Psoas muscle (tissue), 8 donors: ENCODE results near the gene CDH3. TPM values are rescaled to one million over a fixed set of nuclear protein-coding genes. Genes with fewer than 3 reads are reported as not detected.

Source experiments
- ATAC-seq, 4 donors: fragments of 200-7000 bp; cut with Tn5 transposase; one replicate each; pipeline ENCODE4 v1.9.1; 2020; ENCODE audit warnings: moderate library complexity in 3 of 4, mild to moderate bottlenecking in 2 of 4
- DNase-seq, 2 donors: peaks; one replicate each; pipeline ENCODE4 v3.0.0-alpha.2; 2020
- H3K27ac ChIP-seq: fragments of 200-600 bp; one replicate; pipeline ENCODE4 v1.8.0; 2022
- H3K27me3 ChIP-seq, 3 donors: fragments of 200-600 bp in 1 of 3; one replicate each; pipeline versions ENCODE4 v1.6.1 to v1.8.0; 2013 to 2022; ENCODE audit warnings: low read length in 2 of 3, mild to moderate bottlenecking in 2 of 3, moderate library complexity in 1 of 3; ENCODE audit not compliant: insufficient read depth in 3 of 3
- H3K36me3 ChIP-seq, 2 donors: fragments of 200-600 bp in 1 of 2; one replicate each; pipeline versions ENCODE4 v1.6.1 to v1.8.0; 2013 to 2022; ENCODE audit warnings: low read depth in 1 of 2, mild to moderate bottlenecking in 1 of 2, moderate library complexity in 1 of 2; ENCODE audit not compliant: insufficient read depth in 1 of 2
- H3K4me1 ChIP-seq: fragments of 200-600 bp; one replicate; pipeline ENCODE4 v1.8.0; 2022
- H3K4me3 ChIP-seq: fragments of 200-600 bp; one replicate; pipeline ENCODE4 v1.8.0; 2022; ENCODE audit warnings: mild to moderate bottlenecking
- H3K9me3 ChIP-seq: fragments of 200-600 bp; one replicate; pipeline ENCODE4 v1.8.0; 2022
- WGBS, 3 donors: extraction: QIAGEN DNeasy Blood & Tissue Kit; methylation state at CpG; one replicate each; pipeline versions ENCODE4 v1.1.6 to v1.1.7; 2013; 5-methylcytosine and 5-hydroxymethylcytosine counted together
- intact Hi-C, 2 donors: fragments of 100-400 bp; cut with DNase I; formaldehyde crosslinking; loops; one replicate each; pipeline versions ENCODE4 v1.11.0 to v1.14.2; 2022
- polyA plus RNA-seq, 3 donors: library from polyadenylated mRNA; stranded (reverse); fragments of 200-250 nt; gene quantifications; one replicate each; pipeline ENCODE4 v1.2.3, GENCODE V29; 2013
- total RNA-seq, 4 donors: library from RNA; stranded (reverse); fragmentation: NEBNext Ultra II Directional in 2 of 4; extraction: Animal tissue kit (Norgen Biotek cat#: 25700) in 2 of 4; gene quantifications; one replicate each; pipeline versions ENCODE4 v1.2.1 to v1.2.4, GENCODE V29; 2021 to 2023
- TF ChIP-seq, protein P1 (sequence below): fragments of 200-600 bp; IDR thresholded peaks from one replicate; pipeline ENCODE4 v1.8.0; 2022; ENCODE audit warnings: antibody characterized with exemption
- donor health status: healthy with polysubstance abuse.
- donor health status: DM: no; HTN: no; CAD: no; lungs with moderate emphysema.
- donor health status: Bipolar disorder and iron deficiency.
- donor health status: healthy.
- donor health status: DM: yes; HTN: yes; CAD: no.
- donor health status: DM: no; HTN: no; CAD: no.
- donor health status: DM: no; HTN: no; CAD: no.
- donor health status: DM: yes; HTN: yes; CAD: no.

The CDH3 gene
- total and polyA plus RNA-seq, 7 donors = 0.05 to 0.21 TPM; not detected in 5

GRCh38 chr16:68645494-68646388, 631 bp downstream of the CDH3 start:
- TF ChIP-seq, protein P1, sequence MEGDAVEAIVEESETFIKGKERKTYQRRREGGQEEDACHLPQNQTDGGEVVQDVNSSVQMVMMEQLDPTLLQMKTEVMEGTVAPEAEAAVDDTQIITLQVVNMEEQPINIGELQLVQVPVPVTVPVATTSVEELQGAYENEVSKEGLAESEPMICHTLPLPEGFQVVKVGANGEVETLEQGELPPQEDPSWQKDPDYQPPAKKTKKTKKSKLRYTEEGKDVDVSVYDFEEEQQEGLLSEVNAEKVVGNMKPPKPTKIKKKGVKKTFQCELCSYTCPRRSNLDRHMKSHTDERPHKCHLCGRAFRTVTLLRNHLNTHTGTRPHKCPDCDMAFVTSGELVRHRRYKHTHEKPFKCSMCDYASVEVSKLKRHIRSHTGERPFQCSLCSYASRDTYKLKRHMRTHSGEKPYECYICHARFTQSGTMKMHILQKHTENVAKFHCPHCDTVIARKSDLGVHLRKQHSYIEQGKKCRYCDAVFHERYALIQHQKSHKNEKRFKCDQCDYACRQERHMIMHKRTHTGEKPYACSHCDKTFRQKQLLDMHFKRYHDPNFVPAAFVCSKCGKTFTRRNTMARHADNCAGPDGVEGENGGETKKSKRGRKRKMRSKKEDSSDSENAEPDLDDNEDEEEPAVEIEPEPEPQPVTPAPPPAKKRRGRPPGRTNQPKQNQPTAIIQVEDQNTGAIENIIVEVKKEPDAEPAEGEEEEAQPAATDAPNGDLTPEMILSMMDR = no peak
- Histone ChIP-seq H3K9me3 (no peaks in the 10 kb centered on the region), H3K27me3 (peaks cover 4 to 70% (median 29%) of the 10 kb centered on the region in 3 donors), H3K4me3 (no peak overlapping the region), H3K36me3 (no peaks in the 10 kb centered on the region), H3K4me1 (peaks cover 10% of the 10 kb centered on the region), H3K27ac (no peak overlapping the region)
- ATAC-seq (no peak), DNase-seq (no peak)
- intact Hi-C loops = no loop called here
- 1 to 2% (median 2%) methylated on average over 54 to 66 of the region's 66 CpGs for WGBS, 3 donors

- 42 to 43% (median 42%) methylated on average over 18 of the region's 18 CpGs for WGBS, 3 donors
- H3K27ac ChIP-seq = no peak overlapping the region
- peaks cover 10% of the 10 kb centered on the region for H3K4me1 ChIP-seq
- intact Hi-C loops = no loop called here
- TF ChIP-seq, protein P1 = no peak
- H3K36me3 ChIP-seq = no peaks in the 10 kb centered on the region
- DNase-seq (no peak), ATAC-seq (no peak)
- H3K27me3 ChIP-seq = peaks cover 4 to 69% (median 29%) of the 10 kb centered on the region in 3 donors
- H3K4me3 ChIP-seq = no peak overlapping the region
- no peaks in the 10 kb centered on the region for H3K9me3 ChIP-seq
These were observed 2.0 kb downstream of the CDH3 start for GRCh38 chr16:68646953-68647659.

DNA sequence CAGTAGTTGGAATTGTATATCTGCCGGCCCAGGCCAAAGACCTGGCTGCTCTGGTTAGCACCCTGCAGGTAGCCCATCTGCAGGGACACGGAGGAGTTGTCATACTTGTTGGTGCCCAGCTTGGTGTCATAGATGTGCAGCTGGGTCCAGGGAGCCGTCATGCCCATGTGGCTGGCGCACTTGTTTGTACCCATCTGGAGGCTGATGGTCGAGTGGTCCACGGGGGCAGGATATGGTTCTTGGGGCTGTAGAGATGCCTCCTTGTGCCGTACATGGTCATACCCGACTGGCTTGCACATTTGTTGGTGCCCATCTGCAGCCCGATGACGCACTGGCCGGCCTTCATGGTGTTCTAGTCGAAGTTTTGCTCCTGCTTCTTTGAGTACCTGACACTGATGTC, 6.0 kb downstream of the CDH3 start:
- Histone ChIP-seq H3K9me3 (no peaks in the 10 kb centered on the region), H3K27ac (no peak overlapping the region), H3K36me3 (no peaks in the 10 kb centered on the region), H3K27me3 (peaks cover under 1 to 30% (median 9%) of the 10 kb centered on the region in 3 donors), H3K4me3 (no peak overlapping the region), H3K4me1 (no peaks in the 10 kb centered on the region)
- TF ChIP-seq, protein P1 = no peak
- ATAC-seq (no peak), DNase-seq (no peak)
- intact Hi-C loops = no loop called here
- WGBS, 3 donors = 87 to 91% (median 87%) methylated on average over 12 of the region's 12 CpGs

GRCh38 chr16:68652659-68653058, 7.5 kb downstream of the CDH3 start:
- intact Hi-C loops = no loop called here
- no peak overlapping the region for H3K27ac ChIP-seq
- no peaks in the 10 kb centered on the region for H3K36me3 ChIP-seq
- no peaks in the 10 kb centered on the region for H3K4me1 ChIP-seq
- 94 to 98% (median 96%) methylated on average over 2 of the region's 2 CpGs for WGBS, 3 donors
- H3K4me3 ChIP-seq = no peak overlapping the region
- ATAC-seq (no peak), DNase-seq (no peak)
- no peaks in the 10 kb centered on the region for H3K9me3 ChIP-seq
- H3K27me3 ChIP-seq = peaks cover 0 to 16% (median 0%) of the 10 kb centered on the region in 3 donors
- TF ChIP-seq, protein P1 = no peak
